ENCODE results near the gene GNG12.

DNA sequence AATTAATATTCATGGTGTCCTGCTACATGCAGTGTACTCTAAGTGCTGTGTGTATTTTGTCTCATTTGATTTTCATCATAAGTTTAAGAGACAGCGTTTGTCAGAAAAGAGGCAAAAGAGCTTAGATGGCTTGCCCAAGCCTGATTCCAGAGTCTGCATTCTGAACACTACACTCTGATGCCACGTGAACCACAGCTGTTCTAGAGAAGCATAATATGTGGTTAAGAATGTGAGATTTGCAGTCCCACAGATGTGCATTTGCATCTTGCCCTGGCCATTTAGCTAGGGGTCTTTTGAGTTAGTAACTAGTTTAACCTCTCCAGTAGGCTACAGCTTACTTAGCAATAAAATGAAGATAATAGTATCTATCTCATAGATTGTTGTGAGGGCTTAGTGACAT lies 157.5 kb downstream of the GNG12 start:
- TF ChIP-seq POLR2A (IDR thresholded peaks at IDR 0.05; ENCODE audit: low read depth, low read length) (no peak), TAF1 (IDR thresholded peaks at IDR 0.05; ENCODE audit: low read depth, low read length) (no peak), POLR2AphosphoS5 (IDR thresholded peaks at IDR 0.05; ENCODE audit: low read depth, low read length) (no peak), SPI1 (IDR thresholded peaks at IDR 0.05; ENCODE audit: low read depth, low read length) (no peak)

Data from GM12891 (cell line).